ENCODE results near the gene PDPN.

GRCh38 chr1:13554798-13555197 lies 28.8 kb upstream of the PDPN start:
- TF ChIP-seq, protein P1, sequence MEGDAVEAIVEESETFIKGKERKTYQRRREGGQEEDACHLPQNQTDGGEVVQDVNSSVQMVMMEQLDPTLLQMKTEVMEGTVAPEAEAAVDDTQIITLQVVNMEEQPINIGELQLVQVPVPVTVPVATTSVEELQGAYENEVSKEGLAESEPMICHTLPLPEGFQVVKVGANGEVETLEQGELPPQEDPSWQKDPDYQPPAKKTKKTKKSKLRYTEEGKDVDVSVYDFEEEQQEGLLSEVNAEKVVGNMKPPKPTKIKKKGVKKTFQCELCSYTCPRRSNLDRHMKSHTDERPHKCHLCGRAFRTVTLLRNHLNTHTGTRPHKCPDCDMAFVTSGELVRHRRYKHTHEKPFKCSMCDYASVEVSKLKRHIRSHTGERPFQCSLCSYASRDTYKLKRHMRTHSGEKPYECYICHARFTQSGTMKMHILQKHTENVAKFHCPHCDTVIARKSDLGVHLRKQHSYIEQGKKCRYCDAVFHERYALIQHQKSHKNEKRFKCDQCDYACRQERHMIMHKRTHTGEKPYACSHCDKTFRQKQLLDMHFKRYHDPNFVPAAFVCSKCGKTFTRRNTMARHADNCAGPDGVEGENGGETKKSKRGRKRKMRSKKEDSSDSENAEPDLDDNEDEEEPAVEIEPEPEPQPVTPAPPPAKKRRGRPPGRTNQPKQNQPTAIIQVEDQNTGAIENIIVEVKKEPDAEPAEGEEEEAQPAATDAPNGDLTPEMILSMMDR (IDR thresholded peaks at IDR 0.05) = no peak
- TF ChIP-seq POLR2A (IDR thresholded peaks at IDR 0.05) (no peak), POLR2AphosphoS5 (IDR thresholded peaks at IDR 0.05) (no peak)

Data from breast epithelium (tissue), 3 donors.